OCI-LY7 (cell line): ENCODE results near the gene PXDN. TPM values are rescaled to one million over a fixed set of nuclear protein-coding genes. Genes with fewer than 3 reads are reported as not detected.

Source experiments
- BruUV-seq: library from RNA; stranded (reverse); fragments of 400-500 nt; replicated peaks from 2 replicates; lab custom pipeline; 2021; lab: Mats Ljungman, UMichigan
- CTCF ChIA-PET: fragments of 300-600 bp; sonication (Branson Sonifier 250); formaldehyde crosslinking; loops from one replicate; lab custom pipeline; 2022; ENCODE audit warnings: antibody characterized with exemption; ENCODE audit not compliant: unreplicated experiment; lab: Charles Lee
- POLR2A ChIA-PET: fragments of 300-600 bp; sonication (Branson Sonifier 250); formaldehyde crosslinking; loops from one replicate; lab custom pipeline; 2022; ENCODE audit warnings: antibody characterized with exemption; lab: Charles Lee
- DNase-seq: peaks from one replicate; pipeline ENCODE4 v3.0.0-alpha.2; 2015; ENCODE audit warnings: low spot score
- H2AFZ ChIP-seq: fragments of 200-600 bp; sonication (generic), shearing (Covaris generic); 2 replicates; pipeline ENCODE4 v1.6.1; 2014; ENCODE audit warnings: mild to moderate bottlenecking, antibody characterized with exemption, low read length, moderate library complexity
- H3K27ac ChIP-seq: fragments of 200-600 bp; sonication (generic); 2 replicates; pipeline ENCODE4 v1.5.1; 2014; ENCODE audit warnings: mixed run types, low read depth, mild to moderate bottlenecking, moderate library complexity, low read length, inconsistent platforms; ENCODE audit not compliant: poor library complexity, severe bottlenecking
- H3K36me3 ChIP-seq: fragments of 200-600 bp; sonication (generic); 2 replicates; pipeline ENCODE4 v1.6.1; 2014; ENCODE audit warnings: mild to moderate bottlenecking, antibody characterized with exemption, low read length, moderate library complexity, mixed read lengths; ENCODE audit not compliant: insufficient read depth
- H3K4me1 ChIP-seq: fragments of 200-600 bp; sonication (generic); 2 replicates; pipeline ENCODE4 v1.5.1; 2014; ENCODE audit warnings: mild to moderate bottlenecking, low read length; ENCODE audit not compliant: insufficient read depth, poor library complexity, severe bottlenecking
- H3K4me2 ChIP-seq: fragments of 200-600 bp; sonication (generic); 2 replicates; pipeline ENCODE4 v1.6.1; 2014; ENCODE audit warnings: mild to moderate bottlenecking, low read length
- H3K4me3 ChIP-seq: fragments of 200-600 bp; sonication (generic); 2 replicates; pipeline ENCODE4 v1.5.1; 2014; ENCODE audit warnings: mild to moderate bottlenecking, low read depth, low read length; ENCODE audit not compliant: poor library complexity, severe bottlenecking
- H3K79me2 ChIP-seq: fragments of 200-600 bp; sonication (generic); 2 replicates; pipeline ENCODE4 v1.6.1; 2016; ENCODE audit warnings: low read depth, mild to moderate bottlenecking, low read length, moderate library complexity, mixed read lengths; ENCODE audit not compliant: insufficient read depth
- H3K9me2 ChIP-seq: fragments of 200-600 bp; sonication (generic); 2 replicates; pipeline ENCODE4 v1.6.1; 2016; ENCODE audit warnings: mild to moderate bottlenecking, low read length, mixed read lengths; ENCODE audit not compliant: insufficient read depth
- H3K9me3 ChIP-seq: fragments of 200-600 bp; sonication (generic); 2 replicates; pipeline ENCODE4 v1.6.1; 2014; ENCODE audit warnings: mild to moderate bottlenecking, mixed run types, low read length, mixed read lengths
- H4K20me1 ChIP-seq: fragments of 200-600 bp; sonication (generic); 2 replicates; pipeline ENCODE4 v1.6.1; 2014; ENCODE audit warnings: mild to moderate bottlenecking, antibody characterized with exemption, low read length, moderate library complexity, mixed read lengths; ENCODE audit not compliant: insufficient read depth
- CTCF ChIP-seq: fragments of 200-600 bp; sonication (generic); conservative IDR thresholded peaks from 2 replicates; pipeline ENCODE4 v1.5.1; 2014; ENCODE audit warnings: mild to moderate bottlenecking, antibody characterized with exemption, low read length, moderate library complexity, mixed read lengths
- EZH2phosphoT487 ChIP-seq: fragments of 200-600 bp; sonication (generic); IDR thresholded peaks from 2 replicates; pipeline ENCODE4 v1.6.1; 2018; ENCODE audit warnings: low read depth, borderline replicate concordance, mild to moderate bottlenecking, mixed run types, antibody characterized with exemption, low read length, moderate library complexity, mixed read lengths
- intact Hi-C: fragments of 100-400 bp; cut with micrococcal nuclease; formaldehyde crosslinking; loops from one replicate; pipeline ENCODE4 v1.10.0; 2022; ENCODE audit not compliant: unreplicated experiment
- total RNA-seq, 2 experiments: library from RNA; depleted of rRNA in 1 of 2; stranded (reverse); fragments of >200 nt in 1 of 2; shearing (Covaris generic) in 1 of 2; gene quantifications; 2 replicates each; pipeline ENCODE4 v1.2.3, GENCODE V29; 2014 to 2022

PXDN gene
- total RNA-seq, 2 experiments from 2014 or later: not detected

GRCh38 chr2:1581965-1582625 is 162.2 kb downstream of the PXDN start:
- BruUV-seq: no TSS peak
- H2AFZ ChIP-seq: no peak overlapping the region
- no peaks in the 10 kb centered on the region for H4K20me1 ChIP-seq
- no peak overlapping the region for H3K4me2 ChIP-seq
- H3K4me1 ChIP-seq: no peaks in the 10 kb centered on the region
- intact Hi-C loops: no loop called here
- no peaks in the 10 kb centered on the region for H3K79me2 ChIP-seq
- no peak overlapping the region for H3K27ac ChIP-seq
- H3K36me3 ChIP-seq: no peaks in the 10 kb centered on the region
- ChIA-PET POLR2A (interaction anchor here (0.7 kb wide), 1 partner anchor 10 kb away, joined by 4 read pairs; no protein-coding TSS in a partner anchor), CTCF (no interaction called here)
- no peaks in the 10 kb centered on the region for H3K9me3 ChIP-seq
- TF ChIP-seq CTCF (no peak), EZH2phosphoT487 (no peak)
- no peak overlapping the region for H3K4me3 ChIP-seq
- H3K9me2 ChIP-seq: no peaks in the 10 kb centered on the region
- no peak for DNase-seq
